Panc1 (cell line): ENCODE results near the gene TMEM163.

ENCODE experiments used
- SIN3A ChIP-seq: IDR thresholded peaks from 2 replicates; pipeline ENCODE4 v1.6.1; 2012; ENCODE audit warnings: low read depth, mild to moderate bottlenecking, low read length, moderate library complexity, borderline replicate concordance; ENCODE audit not compliant: insufficient read depth
- TF ChIP-seq, protein P1 (sequence below): fragments of 450-650 bp; IDR thresholded peaks from 2 replicates; pipeline ENCODE4 v1.5.1; 2017; ENCODE audit warnings: mild to moderate bottlenecking

GRCh38 chr2:134576478-134576877 lies 142.3 kb downstream of the TMEM163 start:
- TF ChIP-seq, protein P1, sequence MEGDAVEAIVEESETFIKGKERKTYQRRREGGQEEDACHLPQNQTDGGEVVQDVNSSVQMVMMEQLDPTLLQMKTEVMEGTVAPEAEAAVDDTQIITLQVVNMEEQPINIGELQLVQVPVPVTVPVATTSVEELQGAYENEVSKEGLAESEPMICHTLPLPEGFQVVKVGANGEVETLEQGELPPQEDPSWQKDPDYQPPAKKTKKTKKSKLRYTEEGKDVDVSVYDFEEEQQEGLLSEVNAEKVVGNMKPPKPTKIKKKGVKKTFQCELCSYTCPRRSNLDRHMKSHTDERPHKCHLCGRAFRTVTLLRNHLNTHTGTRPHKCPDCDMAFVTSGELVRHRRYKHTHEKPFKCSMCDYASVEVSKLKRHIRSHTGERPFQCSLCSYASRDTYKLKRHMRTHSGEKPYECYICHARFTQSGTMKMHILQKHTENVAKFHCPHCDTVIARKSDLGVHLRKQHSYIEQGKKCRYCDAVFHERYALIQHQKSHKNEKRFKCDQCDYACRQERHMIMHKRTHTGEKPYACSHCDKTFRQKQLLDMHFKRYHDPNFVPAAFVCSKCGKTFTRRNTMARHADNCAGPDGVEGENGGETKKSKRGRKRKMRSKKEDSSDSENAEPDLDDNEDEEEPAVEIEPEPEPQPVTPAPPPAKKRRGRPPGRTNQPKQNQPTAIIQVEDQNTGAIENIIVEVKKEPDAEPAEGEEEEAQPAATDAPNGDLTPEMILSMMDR, result no peak
- no peak for TF ChIP-seq SIN3A
